Adipose tissue (tissue), 3 donors: ENCODE data around the gene BANP. TPM values are rescaled to one million over a fixed set of nuclear protein-coding genes. Genes with fewer than 3 reads are reported as not detected.
A peak's percentile ranks its signal among the peaks of the same experiment; 100 is the strongest.
"Not testable (repeated sequence)": the region's sequence is repeated elsewhere in the genome, so short reads cannot be mapped to it uniquely, and the experiment has no call there.

Experiments used
- H3K27ac ChIP-seq: one replicate; pipeline ENCODE4 v1.5.1; 2013; ENCODE audit warnings: low read depth, low read length
- WGBS, 3 donors: extraction: QIAGEN DNeasy Blood & Tissue Kit; methylation state at CpG; one replicate each; pipeline ENCODE4 v1.1.7; 2013; 5-methylcytosine and 5-hydroxymethylcytosine counted together
- polyA plus RNA-seq, 3 donors: library from polyadenylated mRNA; stranded (reverse); fragments of 200-250 nt; gene quantifications; one replicate each; pipeline ENCODE4 v1.2.3, GENCODE V29; 2013
- donor health status: healthy with polysubstance abuse.
- donor health status: Bipolar disorder and iron deficiency.
- donor health status: healthy.

Gene BANP, protein sequence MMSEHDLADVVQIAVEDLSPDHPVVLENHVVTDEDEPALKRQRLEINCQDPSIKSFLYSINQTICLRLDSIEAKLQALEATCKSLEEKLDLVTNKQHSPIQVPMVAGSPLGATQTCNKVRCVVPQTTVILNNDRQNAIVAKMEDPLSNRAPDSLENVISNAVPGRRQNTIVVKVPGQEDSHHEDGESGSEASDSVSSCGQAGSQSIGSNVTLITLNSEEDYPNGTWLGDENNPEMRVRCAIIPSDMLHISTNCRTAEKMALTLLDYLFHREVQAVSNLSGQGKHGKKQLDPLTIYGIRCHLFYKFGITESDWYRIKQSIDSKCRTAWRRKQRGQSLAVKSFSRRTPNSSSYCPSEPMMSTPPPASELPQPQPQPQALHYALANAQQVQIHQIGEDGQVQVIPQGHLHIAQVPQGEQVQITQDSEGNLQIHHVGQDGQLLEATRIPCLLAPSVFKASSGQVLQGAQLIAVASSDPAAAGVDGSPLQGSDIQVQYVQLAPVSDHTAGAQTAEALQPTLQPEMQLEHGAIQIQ
- polyA plus RNA-seq, result 10 to 100 TPM in 2 of 3 donors, 1 to 10 TPM in 1; 6.0 to 12.3 (median 11.7) TPM

DNA sequence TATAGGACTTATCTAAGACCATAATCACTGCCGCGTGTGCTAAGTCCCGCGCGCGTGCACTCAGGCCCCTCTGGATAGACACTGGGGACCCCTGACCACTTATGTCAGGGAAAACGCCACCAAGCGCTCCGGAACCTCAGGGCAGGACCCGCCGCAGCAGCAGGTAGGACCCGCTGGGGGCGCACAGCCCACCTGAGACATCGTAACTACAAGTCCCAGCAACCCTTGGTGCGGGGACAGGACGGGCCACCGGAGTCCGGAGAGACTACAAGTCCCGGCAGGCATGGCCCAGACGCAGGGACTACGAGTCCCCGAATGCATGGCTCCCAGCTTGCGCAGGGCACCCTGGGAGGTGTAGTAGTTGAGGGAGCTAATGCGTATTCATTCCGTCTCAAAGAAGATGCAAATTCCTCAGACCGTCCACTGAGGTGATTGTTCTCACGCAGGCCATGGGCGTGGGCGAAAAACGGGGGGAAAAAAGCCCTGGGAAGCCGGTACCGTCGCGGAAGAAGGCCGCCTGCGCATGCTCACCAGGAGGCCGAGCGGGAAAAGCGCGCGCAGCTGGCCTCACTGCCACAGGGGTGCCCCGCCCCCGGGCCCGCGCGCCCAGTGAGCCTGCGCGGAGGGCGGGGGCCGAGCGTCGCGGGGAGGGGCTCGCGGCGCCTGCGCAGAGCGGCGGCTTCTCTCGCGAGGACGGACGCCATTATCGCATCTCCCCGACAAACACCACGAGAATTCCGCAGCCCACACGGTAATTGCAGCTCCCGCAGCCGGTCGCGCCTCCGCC is at the start of gene BANP:
BANP (plus strand) TSS at position 670 of the 787 bp plus-strand sequence. CDS start 23,682 bp downstream, outside the sequence.
- peak within 1 kb of the TSS; percentile 93 for H3K27ac ChIP-seq
- whole genome bisulfite sequencing, 3 donors, result 0 to 1% (median 0%) methylated on average over 69 to 73 of the region's 73 CpGs

DNA sequence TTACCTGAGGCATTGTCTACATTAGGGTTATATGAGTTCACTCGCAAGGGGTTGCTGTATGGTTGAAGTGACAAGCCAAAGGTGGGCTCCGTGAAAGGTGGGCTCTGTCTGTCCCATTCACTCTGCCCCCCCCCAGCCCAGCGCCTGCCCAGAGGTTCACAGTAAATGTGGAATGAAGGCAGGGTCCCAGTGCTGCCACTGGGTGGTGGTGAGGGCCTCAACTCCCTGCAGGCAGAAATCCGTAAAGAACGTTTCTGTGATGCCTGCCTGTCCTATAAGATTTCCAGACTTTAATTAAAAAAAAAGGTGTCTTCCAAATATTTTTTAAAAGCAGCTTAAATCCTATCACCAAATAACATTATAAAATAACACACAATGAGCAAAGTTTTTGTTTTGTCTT is 46.3 kb upstream of the BANP start:
- H3K27ac ChIP-seq, result not testable (repeated sequence)
- 73 to 81% (median 81%) methylated on average over 3 to 4 of the region's 5 CpGs for WGBS, 3 donors

DNA sequence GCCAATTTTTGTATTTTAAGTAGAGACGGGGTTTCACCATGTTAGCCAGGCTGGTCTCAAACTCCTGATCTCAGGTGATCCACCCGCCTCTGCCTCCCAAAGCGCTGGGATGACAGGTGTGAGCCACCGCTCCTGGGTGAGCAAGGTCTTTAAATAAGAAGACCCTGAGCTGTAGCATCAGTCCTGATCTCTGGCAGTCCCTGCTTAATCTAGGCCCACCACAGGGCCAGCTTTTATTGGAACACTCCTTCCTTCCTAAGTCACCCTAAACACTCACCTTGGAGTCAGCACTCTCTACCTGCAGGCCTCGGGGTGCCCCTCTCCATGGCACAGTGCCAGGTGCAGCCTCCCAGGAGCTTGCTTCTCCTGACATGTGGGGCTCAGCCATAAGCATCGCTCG is 45.7 kb upstream of the BANP start:
- not testable (repeated sequence) for H3K27ac ChIP-seq
- WGBS, 3 donors, result 89 to 95% (median 92%) methylated on average over 7 of the region's 7 CpGs

DNA sequence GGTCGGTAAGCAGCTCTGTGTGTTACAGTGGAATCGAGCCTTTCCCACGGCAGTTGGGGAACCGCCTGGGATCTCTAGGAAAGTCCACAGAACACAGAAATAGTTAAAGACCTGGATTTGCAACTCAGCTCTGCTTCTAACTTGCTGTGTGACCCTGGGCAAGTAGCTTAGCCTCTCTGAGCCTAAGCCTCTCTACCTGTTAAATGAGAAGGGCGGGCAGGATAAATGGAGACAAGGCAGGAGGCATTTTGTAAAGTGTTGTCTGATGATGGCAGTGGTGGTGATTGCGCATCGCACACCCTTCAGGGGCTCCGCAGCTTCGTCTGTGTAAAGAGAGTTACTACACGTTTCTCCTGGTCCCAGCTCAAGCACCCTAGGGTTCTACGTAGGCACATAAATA is 43.1 kb upstream of the BANP start:
- WGBS, 3 donors, result 90 to 95% (median 92%) methylated on average over 11 of the region's 11 CpGs
- not testable (repeated sequence) for H3K27ac ChIP-seq

DNA sequence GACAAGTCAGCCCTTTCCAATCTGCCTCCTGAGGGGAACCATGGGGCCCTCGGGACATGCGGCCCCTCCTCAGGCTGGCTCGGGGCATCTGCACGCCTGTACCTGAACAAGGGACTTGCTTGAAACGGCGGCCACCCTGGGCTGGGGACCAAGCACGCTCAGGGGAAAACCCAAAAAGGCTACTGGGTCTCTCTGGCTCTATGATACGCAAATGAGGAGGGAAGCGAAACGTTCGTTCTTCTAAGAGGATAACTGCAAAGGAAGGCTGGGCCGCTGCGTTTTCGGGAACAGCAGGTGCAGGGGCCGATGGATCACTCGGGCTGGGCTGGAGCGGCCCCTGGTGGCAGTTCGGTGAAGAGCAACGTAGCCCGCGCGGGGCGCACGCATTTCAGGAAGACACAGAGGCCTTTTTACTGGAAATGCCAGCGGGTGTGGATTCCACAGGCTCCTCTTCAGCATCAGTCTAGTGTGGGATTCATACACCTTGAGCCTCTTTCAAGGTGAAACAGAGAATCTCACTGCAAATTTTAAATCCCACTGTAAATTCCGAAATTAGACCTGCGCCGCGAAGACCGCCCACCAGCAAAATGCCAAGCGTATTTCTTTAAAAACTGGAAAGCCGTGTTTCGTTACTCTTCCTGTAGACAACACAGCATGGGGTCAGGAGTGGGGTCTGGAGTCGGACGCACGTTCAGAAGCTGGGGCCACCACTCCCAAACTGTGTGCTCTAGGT is 41.9 kb upstream of the BANP start:
- 34 to 38% (median 34%) methylated on average over 36 of the region's 36 CpGs for WGBS, 3 donors
- H3K27ac ChIP-seq, result not testable (repeated sequence)

DNA sequence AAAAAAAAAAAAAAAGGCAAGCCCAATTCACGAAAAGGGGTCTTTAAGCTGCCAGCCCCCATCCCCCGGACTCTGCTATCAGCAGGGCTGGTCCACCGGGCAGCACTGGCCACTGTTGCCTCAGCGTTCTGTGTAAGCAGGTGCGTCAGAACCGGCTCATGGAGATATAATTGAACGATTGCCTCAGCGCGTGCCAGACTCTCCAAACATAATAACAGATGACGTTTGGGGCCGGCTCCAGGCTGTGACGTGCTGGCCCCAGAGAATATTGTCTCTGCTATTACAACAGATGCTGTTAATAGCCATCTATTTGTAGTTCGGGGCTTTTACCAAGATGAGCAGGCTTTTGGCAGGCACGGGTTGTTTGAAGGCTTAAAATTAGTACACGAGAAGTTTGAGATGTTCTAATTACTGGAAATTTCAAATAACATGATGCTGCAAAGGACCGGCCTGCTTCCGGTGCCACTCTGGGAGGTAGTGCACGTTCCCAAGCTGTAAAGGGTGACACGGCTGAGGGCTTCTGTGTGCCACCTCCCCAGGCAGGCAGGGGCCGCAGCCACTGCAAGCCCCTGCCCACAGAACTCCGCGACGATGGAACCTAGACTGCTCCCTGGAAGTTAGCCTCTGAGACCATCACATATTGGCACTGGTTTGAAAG is 40.0 kb upstream of the BANP start:
- not testable (repeated sequence) for H3K27ac ChIP-seq
- 40 to 62% (median 51%) methylated on average over 23 of the region's 23 CpGs for WGBS, 3 donors

DNA sequence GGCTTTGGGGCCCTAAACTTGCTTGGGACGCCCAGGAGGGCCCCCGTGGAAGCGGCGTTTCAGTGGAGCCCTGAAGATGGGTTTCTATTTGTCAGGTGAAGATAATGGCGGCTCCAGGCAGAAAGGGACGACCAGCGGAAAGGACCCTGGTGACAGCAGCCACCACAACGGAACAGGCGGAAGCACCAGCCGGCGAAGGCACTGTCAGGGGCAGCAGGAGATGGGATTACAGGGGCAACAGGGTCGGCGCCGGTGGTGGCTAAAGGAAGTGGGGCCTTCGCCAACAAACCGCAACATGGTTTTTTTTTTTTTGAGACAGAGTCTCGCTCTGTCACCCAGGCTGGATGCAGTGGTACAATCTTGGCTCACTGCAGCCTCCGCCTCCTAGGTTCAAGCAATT is 38.5 kb upstream of the BANP start:
- not testable (repeated sequence) for H3K27ac ChIP-seq
- 73 to 87% (median 74%) methylated on average over 15 to 18 of the region's 18 CpGs for WGBS, 3 donors

DNA sequence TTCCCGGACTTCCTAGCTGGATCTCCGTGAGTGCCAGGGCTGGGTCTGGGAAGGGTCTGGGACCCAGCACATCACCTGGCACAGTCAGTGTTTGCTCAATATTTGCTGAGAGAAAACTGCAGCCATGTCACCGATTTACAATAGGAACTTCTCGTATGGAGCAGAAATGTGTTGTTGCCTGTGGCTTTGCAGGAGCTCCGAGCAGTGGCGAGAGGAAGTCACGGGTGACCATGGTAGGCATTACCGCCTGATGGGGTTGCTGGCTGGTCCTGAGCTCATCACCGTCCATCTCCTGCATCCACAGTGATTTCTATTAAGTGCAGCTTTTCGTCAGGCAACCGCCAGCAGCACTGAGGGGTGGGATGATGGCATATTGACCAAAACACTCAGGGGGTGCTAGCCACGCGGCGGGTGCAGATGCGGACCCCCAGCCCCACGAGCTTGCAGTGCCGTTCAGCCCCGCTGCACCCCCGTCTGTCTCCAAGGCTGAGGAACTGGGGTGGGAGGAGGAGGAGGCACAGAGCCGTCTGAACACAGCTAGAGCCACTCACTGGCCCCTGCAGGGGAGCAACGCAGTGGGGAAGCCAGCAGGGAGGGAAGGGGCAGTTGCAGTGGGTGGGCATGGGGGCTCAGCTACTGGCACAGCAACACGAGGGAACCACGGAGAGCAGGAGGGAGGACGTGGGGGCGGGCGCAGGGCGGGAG is 37.1 kb upstream of the BANP start:
- 72 to 80% (median 76%) methylated on average over 24 to 27 of the region's 27 CpGs for WGBS, 3 donors
- not testable (repeated sequence) for H3K27ac ChIP-seq

DNA sequence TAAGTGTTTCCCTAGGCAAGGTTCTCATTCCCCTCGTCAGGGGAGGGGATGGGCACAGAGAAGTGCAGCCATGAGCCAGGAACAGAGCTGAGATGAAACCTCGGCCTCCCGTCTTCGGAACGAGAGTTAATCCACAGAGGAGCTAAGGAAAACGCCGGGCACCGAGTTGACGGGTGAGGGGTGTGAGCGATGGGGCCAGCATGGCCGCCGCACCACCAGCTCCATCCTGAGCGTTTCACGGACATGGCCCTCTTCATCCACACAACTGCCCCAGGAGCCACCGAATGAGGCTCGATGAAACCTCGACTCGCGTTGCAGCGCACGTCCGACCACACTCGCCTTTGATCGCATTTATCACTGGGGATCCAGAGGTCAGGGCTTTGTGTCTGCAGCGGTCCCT is 36.4 kb upstream of the BANP start:
- H3K27ac ChIP-seq, result no peak overlapping the region
- 92 to 94% (median 92%) methylated on average over 25 of the region's 25 CpGs for WGBS, 3 donors

DNA sequence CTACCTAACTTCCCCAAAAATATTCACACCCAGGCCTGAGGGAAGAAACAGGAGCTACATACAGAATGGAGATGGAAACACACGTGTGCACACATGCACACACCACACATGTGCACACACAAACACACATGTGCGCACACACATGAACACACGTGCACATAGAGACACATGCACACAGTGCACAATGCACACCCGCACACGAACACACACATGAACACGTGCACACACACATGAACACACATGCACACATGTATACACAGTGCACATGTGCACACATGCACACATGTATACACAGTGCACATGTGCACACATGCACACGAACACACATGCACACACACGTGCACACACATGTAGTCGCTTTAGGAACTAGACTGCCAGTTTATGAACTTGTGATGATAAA is 33.7 kb upstream of the BANP start:
- H3K27ac ChIP-seq, result no peak overlapping the region
- 72 to 94% (median 90%) methylated on average over 9 of the region's 9 CpGs for WGBS, 3 donors

DNA sequence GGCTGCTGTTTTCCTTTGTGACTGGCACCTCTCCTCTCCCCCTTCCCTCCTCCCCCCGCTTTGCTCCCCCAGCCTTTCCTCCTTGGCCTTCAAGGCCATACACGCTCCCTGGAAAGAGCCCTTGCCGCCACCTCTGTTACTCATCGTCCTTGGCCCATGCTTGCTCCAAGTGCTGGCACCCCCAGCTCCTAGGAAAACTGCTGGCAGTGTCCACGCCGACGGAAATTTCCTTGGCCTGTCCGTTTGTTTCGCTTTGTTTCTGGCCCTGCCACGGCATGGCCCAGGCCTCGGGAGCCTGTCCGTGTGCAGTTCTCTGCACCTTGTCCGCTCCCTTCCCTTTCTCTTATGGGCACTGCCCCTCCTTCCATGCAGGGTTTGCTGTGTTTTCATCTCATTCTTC is 32.9 kb upstream of the BANP start:
- WGBS, 3 donors, result 38 to 62% (median 62%) methylated on average over 13 of the region's 13 CpGs
- no peak overlapping the region for H3K27ac ChIP-seq

DNA sequence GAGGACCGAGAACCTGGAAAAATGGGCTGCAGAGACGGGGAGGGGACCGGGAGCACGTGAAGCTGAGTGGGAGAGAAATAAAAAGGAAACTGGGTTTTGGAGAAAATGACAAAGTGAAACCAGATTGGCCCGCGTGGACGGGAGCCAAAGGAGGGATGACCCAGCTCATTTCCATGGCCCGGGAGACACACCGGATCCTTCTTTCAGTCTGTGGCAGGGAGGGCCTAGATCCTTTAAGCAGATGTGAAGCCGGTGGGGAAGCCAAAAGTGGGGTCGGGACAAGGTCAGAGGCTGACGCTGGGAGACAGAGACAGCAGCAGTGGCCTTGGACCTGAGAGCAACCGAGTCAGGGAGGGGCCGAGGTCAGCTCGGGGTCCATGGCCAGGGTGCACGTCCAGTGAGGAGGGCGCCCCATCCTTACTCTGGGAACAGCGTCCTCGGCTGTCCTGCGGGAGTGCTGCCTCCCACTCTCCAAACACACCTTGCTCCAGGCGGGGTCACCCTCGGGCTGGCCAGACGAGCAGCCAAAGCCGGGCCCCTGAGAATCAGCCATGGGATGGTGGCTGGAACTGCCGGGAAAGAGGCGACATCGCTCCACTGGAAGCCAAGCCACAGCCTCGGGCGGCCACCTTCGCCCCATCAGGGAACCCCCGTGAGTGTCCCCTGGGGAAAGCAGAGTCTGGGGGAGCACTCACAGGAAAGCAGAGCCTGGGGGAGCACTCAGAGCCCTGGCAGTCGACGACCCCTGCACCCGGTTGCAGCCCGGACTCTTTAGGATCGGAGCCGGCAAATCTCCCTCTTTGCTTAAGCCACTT is 32.2 kb upstream of the BANP start:
- WGBS, 3 donors, result 52 to 76% (median 55%) methylated on average over 32 to 37 of the region's 37 CpGs
- no peak overlapping the region for H3K27ac ChIP-seq

DNA sequence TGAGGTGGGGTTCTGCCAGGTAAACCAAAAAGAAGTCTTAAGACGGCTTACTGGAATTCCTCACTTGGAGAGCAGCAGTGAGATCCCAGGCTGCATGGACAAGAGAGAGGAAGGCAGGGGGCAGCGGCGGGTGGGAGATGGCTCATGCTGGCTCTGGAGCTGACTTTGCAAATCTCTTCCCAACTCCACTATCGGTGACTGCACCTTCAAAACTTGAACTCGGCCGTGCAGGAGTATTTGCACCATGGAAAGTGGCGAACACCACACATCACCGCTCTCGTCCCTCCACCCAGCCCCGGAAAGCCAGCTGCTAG is 31.6 kb upstream of the BANP start:
- no peak overlapping the region for H3K27ac ChIP-seq

DNA sequence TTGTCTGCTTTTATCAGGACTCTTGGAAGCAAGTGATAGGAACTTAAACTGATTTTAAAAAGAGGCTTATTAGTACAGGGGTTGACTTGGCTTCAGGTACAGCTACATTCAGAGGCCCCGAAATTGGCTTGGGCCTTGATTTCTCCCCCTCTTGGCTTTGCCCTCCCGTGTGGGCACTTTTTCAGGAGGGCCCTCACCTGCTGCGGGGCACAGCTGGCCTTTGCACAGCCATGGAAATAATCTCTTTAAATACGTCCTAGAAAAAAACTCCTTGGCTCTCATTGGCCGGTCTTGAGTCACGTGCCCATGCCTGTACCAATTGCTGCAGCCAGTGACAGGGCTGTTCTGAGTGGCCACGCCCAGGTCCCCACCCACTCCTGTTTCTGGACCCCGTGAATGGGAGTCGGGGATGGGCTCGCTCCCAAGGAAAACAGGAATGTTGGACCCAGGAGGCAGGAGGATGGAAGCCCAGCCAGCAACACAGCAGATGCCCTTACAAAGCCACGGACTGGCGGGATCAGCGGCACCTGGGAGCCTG is 29.9 kb upstream of the BANP start:
- 59 to 83% (median 77%) methylated on average over 13 of the region's 13 CpGs for WGBS, 3 donors
- no peak overlapping the region for H3K27ac ChIP-seq

More for the DNA sequence above, 31.6 kb upstream of the BANP start:
- 85 to 92% (median 90%) methylated on average over 10 of the region's 10 CpGs for WGBS, 3 donors

DNA sequence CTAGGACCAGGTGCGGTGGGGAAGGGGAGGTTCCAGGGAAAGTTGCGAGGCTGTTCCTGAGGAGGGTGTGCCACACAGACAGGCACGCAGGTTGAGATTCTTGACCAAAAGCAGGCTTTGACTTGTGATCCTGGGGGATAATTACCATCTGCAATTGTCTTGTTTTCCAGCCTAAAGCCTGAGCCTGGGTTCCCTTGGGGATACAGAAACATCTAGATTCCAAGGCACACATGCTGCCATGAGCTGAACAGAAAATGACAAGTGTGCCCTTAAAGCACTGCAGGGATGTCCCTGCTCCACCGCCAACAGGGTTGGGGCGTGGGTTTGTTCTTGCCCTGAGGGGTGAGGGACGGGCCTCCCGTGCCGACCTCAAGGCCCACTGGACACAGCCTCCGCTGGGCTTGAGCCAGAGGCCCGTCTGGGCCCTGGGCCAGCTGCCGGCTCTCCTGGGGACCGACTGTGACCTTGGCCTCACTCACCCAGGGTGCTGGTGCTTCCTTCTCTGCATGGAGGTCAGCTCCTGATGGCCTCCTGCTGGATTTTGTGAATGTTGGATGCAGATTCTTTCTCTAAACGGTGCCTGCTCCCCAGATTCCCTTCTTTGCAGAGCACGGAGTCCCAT is 28.9 kb upstream of the BANP start:
- WGBS, 3 donors, result 34 to 70% (median 65%) methylated on average over 14 of the region's 14 CpGs
- no peak overlapping the region for H3K27ac ChIP-seq

DNA sequence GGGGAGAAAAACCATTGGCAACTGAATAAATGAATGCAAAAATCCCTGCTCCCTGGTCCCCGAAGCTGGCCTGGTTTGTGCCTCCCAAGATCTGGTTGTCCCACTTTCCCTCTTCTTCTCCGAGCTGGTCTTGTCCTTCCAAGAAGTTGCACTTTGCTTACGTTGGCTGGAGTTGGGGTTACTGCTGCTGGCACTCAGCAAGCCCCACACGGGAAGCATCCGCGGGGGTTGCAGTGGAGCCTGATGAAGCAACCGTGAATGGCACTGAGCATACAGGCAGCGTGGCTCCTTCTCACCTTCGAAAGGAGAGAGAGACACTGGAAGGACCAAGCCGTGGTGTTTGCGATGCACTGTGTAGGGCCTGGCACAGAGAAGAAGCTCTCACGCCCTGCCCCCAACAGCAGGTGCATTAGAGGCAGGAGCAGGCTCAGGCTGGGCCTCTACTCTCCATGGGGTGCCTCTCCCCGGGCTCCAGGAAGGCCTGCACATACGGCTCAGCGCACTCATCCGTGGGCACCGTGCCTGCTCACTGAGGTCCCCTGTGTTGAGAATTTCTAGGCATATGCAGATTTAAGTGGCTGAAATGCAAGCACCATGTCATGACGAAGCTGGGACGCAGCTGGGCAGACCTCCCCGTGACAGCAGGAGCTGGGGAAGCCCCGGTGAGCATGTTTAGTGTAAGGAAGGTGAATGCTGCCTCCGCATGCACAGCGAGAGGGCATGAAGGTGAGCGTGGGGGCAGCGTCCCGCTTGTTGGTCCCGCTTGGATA is 27.0 kb upstream of the BANP start:
- 76 to 82% (median 81%) methylated on average over 27 of the region's 27 CpGs for WGBS, 3 donors
- no peak overlapping the region for H3K27ac ChIP-seq
